CD14-positive monocyte (primary cell): ENCODE measurements around the gene ELF4. TPM values are rescaled to one million over a fixed set of nuclear protein-coding genes. Genes with fewer than 3 reads are reported as not detected.

ENCODE experiments used
- DNase-seq, 3 donors: peaks; one replicate each; pipeline ENCODE4 v3.0.0-alpha.2; 2011 to 2022
- H2AFZ ChIP-seq: 2 replicates; pipeline ENCODE4 v1.6.0; 2012; ENCODE audit warnings: mild to moderate bottlenecking, low read depth, low read length, inconsistent platforms; ENCODE audit not compliant: insufficient read depth, poor library complexity, severe bottlenecking
- H3K27ac ChIP-seq, 2 donors: 1 replicate in 1 of 2; 2 replicates in 1 of 2; pipeline ENCODE4 v1.5.1; 2012 to 2013; ENCODE audit warnings: low read length in 2 of 2, control low read depth in 1 of 2, inconsistent platforms in 1 of 2, low read depth in 1 of 2, mild to moderate bottlenecking in 1 of 2
- H3K27me3 ChIP-seq, 2 donors: one replicate each; pipeline versions ENCODE4 v1.6.0 to v1.6.1; 2011 to 2013; ENCODE audit warnings: low read length in 2 of 2; ENCODE audit not compliant: control insufficient read depth in 2 of 2, insufficient read depth in 2 of 2
- H3K36me3 ChIP-seq, 2 donors: replicated peaks in 1 of 2; 1 replicate in 1 of 2; 2 replicates in 1 of 2; pipeline versions ENCODE4 v1.5.1 to v1.6.1; 2012 to 2013; ENCODE audit warnings: low read length in 2 of 2, control low read depth in 1 of 2, inconsistent platforms in 1 of 2, mild to moderate bottlenecking in 1 of 2; ENCODE audit not compliant: insufficient read depth in 2 of 2, control insufficient read depth in 1 of 2
- H3K4me1 ChIP-seq, 2 donors: 1 replicate in 1 of 2; 2 replicates in 1 of 2; pipeline versions ENCODE4 v1.5.1 to v1.6.1; 2012 to 2013; ENCODE audit warnings: low read length in 2 of 2, control low read depth in 1 of 2, inconsistent platforms in 1 of 2, mild to moderate bottlenecking in 1 of 2, moderate library complexity in 1 of 2; ENCODE audit not compliant: insufficient read depth in 2 of 2, control insufficient read depth in 1 of 2
- H3K4me2 ChIP-seq: replicated peaks from 2 replicates; pipeline ENCODE3; 2012; ENCODE audit warnings: low read length, moderate library complexity, mild to moderate bottlenecking; ENCODE audit not compliant: poor library complexity, severe bottlenecking; ENCODE audit errors: extremely low read depth
- H3K4me3 ChIP-seq, 3 experiments: fragments of 200-600 bp in 1 of 3; sonication (generic) in 1 of 3; replicated peaks in 1 of 3; 1 replicate in 2 of 3; 2 replicates in 1 of 3; pipeline ENCODE4 v1.5.1; 2011 to 2013; ENCODE audit warnings: low read length in 3 of 3, mild to moderate bottlenecking in 3 of 3, control low read depth in 2 of 3, low read depth in 2 of 3, inconsistent platforms in 1 of 3, moderate library complexity in 1 of 3
- H3K79me2 ChIP-seq: 2 replicates; pipeline ENCODE4 v1.6.0; 2012; ENCODE audit warnings: mild to moderate bottlenecking, control low read depth, inconsistent platforms, low read length, moderate library complexity; ENCODE audit not compliant: insufficient read depth
- H3K9ac ChIP-seq: 2 replicates; pipeline ENCODE4 v1.6.0; 2017; ENCODE audit warnings: low read length, mild to moderate bottlenecking; ENCODE audit not compliant: insufficient read depth, poor library complexity, severe bottlenecking
- H3K9me3 ChIP-seq, 2 donors: replicated peaks in 1 of 2; 1 replicate in 1 of 2; 2 replicates in 1 of 2; pipeline versions ENCODE4 v1.5.1 to v1.6.1; 2012 to 2013; ENCODE audit warnings: low read length in 2 of 2, control low read depth in 1 of 2; ENCODE audit not compliant: control insufficient read depth in 1 of 2, insufficient read depth in 1 of 2
- H4K20me1 ChIP-seq: 2 replicates; pipeline ENCODE4 v1.6.0; 2012; ENCODE audit warnings: mild to moderate bottlenecking, low read length, control low read depth, moderate library complexity; ENCODE audit not compliant: insufficient read depth
- H3K27ac Mint-ChIP-seq, 7 donors: one replicate each; pipeline ENCODE4 v1.8.0; 2020; ENCODE audit warnings: mild to moderate bottlenecking in 7 of 7, mixed read lengths in 7 of 7, moderate library complexity in 6 of 7, inconsistent platforms in 2 of 7
- H3K27me3 Mint-ChIP-seq, 3 donors: one replicate each; pipeline ENCODE4 v1.8.0; 2021 to 2022; ENCODE audit warnings: low read depth in 3 of 3, mild to moderate bottlenecking in 3 of 3, mixed read lengths in 3 of 3, moderate library complexity in 3 of 3, inconsistent platforms in 1 of 3
- H3K36me3 Mint-ChIP-seq, 2 donors: one replicate each; pipeline ENCODE4 v1.8.0; 2020; ENCODE audit warnings: mixed read lengths in 2 of 2, inconsistent platforms in 1 of 2, mild to moderate bottlenecking in 1 of 2
- H3K4me1 Mint-ChIP-seq: one replicate; pipeline ENCODE4 v1.8.0; 2020; ENCODE audit warnings: mild to moderate bottlenecking, mixed read lengths
- H3K4me3 Mint-ChIP-seq, 2 donors: one replicate each; pipeline ENCODE4 v1.8.0; 2020; ENCODE audit warnings: mild to moderate bottlenecking in 2 of 2, mixed read lengths in 2 of 2, moderate library complexity in 1 of 2
- H3K9me3 Mint-ChIP-seq, 7 donors: one replicate each; pipeline ENCODE4 v1.8.0; 2020 to 2022; ENCODE audit warnings: mixed read lengths in 7 of 7, mild to moderate bottlenecking in 6 of 7, moderate library complexity in 6 of 7, inconsistent platforms in 2 of 7
- WGBS: methylation state at CpG from one replicate; pipeline ENCODE4 v1.1.5; 2013; ENCODE audit warnings: missing lambda C conversion rate; ENCODE audit not compliant: insufficient coverage; 5-methylcytosine and 5-hydroxymethylcytosine counted together
- intact Hi-C, 2 donors: fragments of 100-400 bp; cut with micrococcal nuclease; formaldehyde crosslinking; loops; one replicate each; pipeline versions ENCODE4 v1.15.0 to v1.15.1; 2023
- polyA plus RNA-seq, 3 donors: library from polyadenylated mRNA; depleted of rRNA in 1 of 3; unstranded in 2 of 3; stranded (reverse) in 1 of 3; fragments of 300-500 nt in 2 of 3; fragments of >200 nt in 1 of 3; fragmentation: Illumina TruSeq in 2 of 3; gene quantifications; 1 replicate in 2 of 3; 2 replicates in 1 of 3; pipeline ENCODE4 v1.2.3, GENCODE V29; 2012 to 2021
- TF ChIP-seq, protein P1 (sequence below): fragments of 200-600 bp; IDR thresholded peaks from one replicate; pipeline ENCODE4 v1.8.0; 2022; ENCODE audit warnings: antibody characterized with exemption, mild to moderate bottlenecking

Gene ELF4
- polyA plus RNA-seq, 3 donors, result 10.4 to 68.6 (median 20.5) TPM

DNA sequence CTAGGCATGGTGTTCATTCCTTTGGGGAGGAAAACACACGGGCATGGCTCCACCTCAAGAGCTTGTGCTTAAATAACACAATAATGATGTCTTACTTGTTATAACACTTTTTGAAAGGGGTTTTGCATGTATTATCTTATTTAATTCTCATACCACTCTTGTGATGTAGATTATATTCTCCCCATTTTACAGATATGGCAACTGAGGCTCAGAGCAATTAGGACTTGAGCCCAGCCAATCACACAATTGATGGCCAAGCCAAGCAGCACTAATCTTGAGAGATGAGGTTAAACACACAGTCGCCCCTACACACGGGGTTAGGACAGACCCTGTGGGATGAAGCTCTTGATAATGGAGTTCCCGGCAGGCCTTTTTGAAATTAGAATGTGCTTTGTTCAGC, 82.7 kb downstream of the ELF4 start:
- intact Hi-C loops, result loop anchor here (2.0 to 10.0 kb wide), 4 partner anchors 45 to 423 kb away; partner anchors contain the start of gene BCORL1 (in 1 of the 2)
- Histone ChIP-seq H3K27me3 (no peaks in the 10 kb centered on the region), H3K4me3 (no peak overlapping the region), H3K27ac (no peak overlapping the region), H3K36me3 (peaks cover 45 to 75% of the 10 kb centered on the region in 2 donors), H4K20me1 (no peaks in the 10 kb centered on the region), H3K79me2 (no peaks in the 10 kb centered on the region), H3K9ac (no peak overlapping the region), H2AFZ (no peak overlapping the region), H3K4me1 (peaks cover 10% of the 10 kb centered on the region in 2 donors), H3K9me3 (no peaks in the 10 kb centered on the region), H3K4me2 (no peak overlapping the region)
- Mint-ChIP-seq H3K4me3 (no peak overlapping the region), H3K4me1 (peaks cover 11% of the 10 kb centered on the region), H3K36me3 (peaks cover 46 to 64% of the 10 kb centered on the region in 2 donors), H3K27ac (no peak overlapping the region), H3K27me3 (peaks cover 0 to 6% (median 0%) of the 10 kb centered on the region in 3 donors), H3K9me3 (peaks cover 0 to 2% (median 0%) of the 10 kb centered on the region in 7 donors)
- TF ChIP-seq, protein P1, sequence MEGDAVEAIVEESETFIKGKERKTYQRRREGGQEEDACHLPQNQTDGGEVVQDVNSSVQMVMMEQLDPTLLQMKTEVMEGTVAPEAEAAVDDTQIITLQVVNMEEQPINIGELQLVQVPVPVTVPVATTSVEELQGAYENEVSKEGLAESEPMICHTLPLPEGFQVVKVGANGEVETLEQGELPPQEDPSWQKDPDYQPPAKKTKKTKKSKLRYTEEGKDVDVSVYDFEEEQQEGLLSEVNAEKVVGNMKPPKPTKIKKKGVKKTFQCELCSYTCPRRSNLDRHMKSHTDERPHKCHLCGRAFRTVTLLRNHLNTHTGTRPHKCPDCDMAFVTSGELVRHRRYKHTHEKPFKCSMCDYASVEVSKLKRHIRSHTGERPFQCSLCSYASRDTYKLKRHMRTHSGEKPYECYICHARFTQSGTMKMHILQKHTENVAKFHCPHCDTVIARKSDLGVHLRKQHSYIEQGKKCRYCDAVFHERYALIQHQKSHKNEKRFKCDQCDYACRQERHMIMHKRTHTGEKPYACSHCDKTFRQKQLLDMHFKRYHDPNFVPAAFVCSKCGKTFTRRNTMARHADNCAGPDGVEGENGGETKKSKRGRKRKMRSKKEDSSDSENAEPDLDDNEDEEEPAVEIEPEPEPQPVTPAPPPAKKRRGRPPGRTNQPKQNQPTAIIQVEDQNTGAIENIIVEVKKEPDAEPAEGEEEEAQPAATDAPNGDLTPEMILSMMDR, result no peak
- DNase-seq, result no peak
- 93% methylated on average over 3 of the region's 4 CpGs for WGBS

DNA sequence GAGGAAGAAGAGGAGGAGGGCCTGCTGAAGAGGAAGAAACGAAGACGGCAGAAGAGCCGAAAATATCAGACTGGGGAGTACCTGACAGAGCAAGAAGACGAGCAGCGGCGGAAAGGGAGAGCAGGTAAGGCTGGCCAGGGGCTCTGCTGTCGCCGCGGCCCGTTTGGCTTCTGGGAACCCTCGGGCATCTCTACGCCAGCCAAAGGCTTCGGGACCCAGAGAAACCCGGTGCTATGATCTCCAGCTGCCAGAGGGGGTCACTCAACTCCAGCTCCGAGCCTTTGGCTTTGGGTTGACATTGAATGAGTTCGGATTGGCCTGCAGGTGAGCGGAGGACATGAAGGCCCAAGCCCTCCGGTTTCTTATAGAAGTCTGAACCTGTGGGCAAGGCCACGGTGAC, 85.0 kb downstream of the ELF4 start:
- 87% methylated on average over 6 of the region's 19 CpGs for whole genome bisulfite sequencing
- no peak overlapping the region for H3K27ac ChIP-seq
- no peak overlapping the region for H3K4me3 ChIP-seq
- H2AFZ ChIP-seq, result no peak overlapping the region
- Mint-ChIP-seq H3K4me1 (peaks cover 11% of the 10 kb centered on the region), H3K9me3 (peaks cover 0 to 2% (median 0%) of the 10 kb centered on the region in 7 donors), H3K27me3 (peaks cover 0 to 6% (median 0%) of the 10 kb centered on the region in 3 donors), H3K4me3 (no peak overlapping the region), H3K27ac (peak overlapping the region in 2 of 7 donors; percentile 58 to 64), H3K36me3 (peaks cover 41 to 61% of the 10 kb centered on the region in 2 donors)
- intact Hi-C loops, result loop anchor here in 1 of 2 donors (5.0 to 10.0 kb wide), 2 partner anchors 98 to 420 kb away; no protein-coding TSS in a partner anchor
- no peak overlapping the region for H3K4me2 ChIP-seq
- peaks cover 42 to 79% of the 10 kb centered on the region in 2 donors for H3K36me3 ChIP-seq
- TF ChIP-seq, protein P1, result no peak
- no peaks in the 10 kb centered on the region for H3K79me2 ChIP-seq
- H4K20me1 ChIP-seq, result no peaks in the 10 kb centered on the region
- H3K9ac ChIP-seq, result no peak overlapping the region
- no peak for DNase-seq
- H3K27me3 ChIP-seq, result no peaks in the 10 kb centered on the region
- H3K4me1 ChIP-seq, result peaks cover 10% of the 10 kb centered on the region in 2 donors
- H3K9me3 ChIP-seq, result no peaks in the 10 kb centered on the region
